Astrocyte (in vitro differentiated cells and primary cell): ENCODE measurements around the gene EARS2.

Experiments used
- EZH2 ChIP-seq: IDR thresholded peaks from 2 replicates; pipeline ENCODE4 v1.6.1; 2012; ENCODE audit warnings: mild to moderate bottlenecking, low read length, inconsistent platforms; ENCODE audit not compliant: insufficient read depth
- TF ChIP-seq, protein P1 (sequence below): IDR thresholded peaks from 2 replicates; pipeline ENCODE4 v1.5.1; 2011; ENCODE audit warnings: low read depth, mild to moderate bottlenecking, inconsistent platforms, low read length, moderate library complexity; ENCODE audit not compliant: insufficient read depth

DNA sequence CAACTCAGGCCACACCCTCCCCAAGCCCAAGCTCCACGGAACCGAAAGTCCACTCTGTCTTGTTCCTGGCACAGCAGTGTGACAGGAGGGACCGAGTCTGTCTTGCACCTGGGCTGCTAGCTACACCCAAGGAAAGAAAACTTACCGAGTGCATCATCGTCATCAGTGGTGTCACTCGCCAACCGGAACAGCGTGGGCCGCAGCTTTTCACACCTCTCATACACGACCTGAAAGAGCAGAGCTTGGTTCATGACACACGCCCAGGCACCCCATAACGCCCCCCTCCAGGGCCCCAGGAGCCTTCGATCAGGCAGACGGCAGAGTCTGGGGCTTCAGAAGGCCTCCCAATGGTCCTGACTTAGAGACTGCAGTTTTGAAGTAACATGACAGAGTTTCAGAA is 74.4 kb downstream of the EARS2 start:
- TF ChIP-seq, protein P1, sequence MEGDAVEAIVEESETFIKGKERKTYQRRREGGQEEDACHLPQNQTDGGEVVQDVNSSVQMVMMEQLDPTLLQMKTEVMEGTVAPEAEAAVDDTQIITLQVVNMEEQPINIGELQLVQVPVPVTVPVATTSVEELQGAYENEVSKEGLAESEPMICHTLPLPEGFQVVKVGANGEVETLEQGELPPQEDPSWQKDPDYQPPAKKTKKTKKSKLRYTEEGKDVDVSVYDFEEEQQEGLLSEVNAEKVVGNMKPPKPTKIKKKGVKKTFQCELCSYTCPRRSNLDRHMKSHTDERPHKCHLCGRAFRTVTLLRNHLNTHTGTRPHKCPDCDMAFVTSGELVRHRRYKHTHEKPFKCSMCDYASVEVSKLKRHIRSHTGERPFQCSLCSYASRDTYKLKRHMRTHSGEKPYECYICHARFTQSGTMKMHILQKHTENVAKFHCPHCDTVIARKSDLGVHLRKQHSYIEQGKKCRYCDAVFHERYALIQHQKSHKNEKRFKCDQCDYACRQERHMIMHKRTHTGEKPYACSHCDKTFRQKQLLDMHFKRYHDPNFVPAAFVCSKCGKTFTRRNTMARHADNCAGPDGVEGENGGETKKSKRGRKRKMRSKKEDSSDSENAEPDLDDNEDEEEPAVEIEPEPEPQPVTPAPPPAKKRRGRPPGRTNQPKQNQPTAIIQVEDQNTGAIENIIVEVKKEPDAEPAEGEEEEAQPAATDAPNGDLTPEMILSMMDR = no peak
- TF ChIP-seq EZH2 = no peak
